22Rv1 (cell line): Measurements from ENCODE around the gene NINL.

ENCODE experiments used
- ZFX ChIP-seq: fragments of 450-650 bp; IDR thresholded peaks from 2 replicates; pipeline ENCODE4 v1.6.1; 2017; ENCODE audit warnings: antibody characterized with exemption, borderline replicate concordance
- TF ChIP-seq, protein P1 (sequence below): fragments of 450-650 bp; IDR thresholded peaks from 2 replicates; pipeline ENCODE4 v1.5.1; 2017; ENCODE audit warnings: mild to moderate bottlenecking

DNA sequence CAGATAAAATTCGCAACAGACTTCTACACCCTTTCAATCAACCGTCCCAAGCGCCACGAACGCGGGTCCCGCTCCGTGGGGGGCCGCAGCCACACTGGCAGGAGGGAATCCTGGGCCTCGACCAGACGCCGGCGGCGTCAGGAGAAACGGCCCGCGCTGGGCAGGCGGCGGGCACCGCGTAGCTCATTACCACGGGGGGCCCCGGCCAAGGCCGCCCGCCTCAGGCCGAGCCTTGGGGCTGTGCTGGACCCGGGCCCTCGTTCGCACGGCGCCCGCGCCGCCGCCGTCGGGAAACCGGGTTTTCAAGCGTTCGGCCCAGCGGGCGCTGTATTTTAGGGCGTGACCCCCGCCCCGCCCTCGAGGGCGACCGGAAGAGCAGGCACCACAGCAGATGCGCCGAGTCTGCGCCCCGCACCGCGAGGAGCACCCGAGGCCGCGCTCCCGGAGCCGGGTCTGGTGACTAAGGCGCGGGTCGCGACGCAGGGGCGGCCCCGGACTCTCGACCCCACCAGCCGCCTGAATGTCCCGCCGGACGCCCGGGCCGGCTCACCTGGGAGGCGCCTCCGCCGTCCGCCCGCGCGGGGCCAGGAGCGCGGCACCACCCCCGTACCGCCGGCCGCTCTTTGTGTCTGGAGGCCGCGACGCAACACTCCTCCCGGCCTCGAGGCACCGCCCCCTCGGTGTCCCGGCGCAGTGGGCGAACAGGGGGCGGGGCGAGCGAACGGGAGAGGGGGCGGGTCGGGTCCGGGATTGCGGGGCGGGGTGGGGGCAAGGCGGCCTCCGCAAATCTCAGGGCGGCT, at the start of gene NINL:
- TF ChIP-seq, protein P1, sequence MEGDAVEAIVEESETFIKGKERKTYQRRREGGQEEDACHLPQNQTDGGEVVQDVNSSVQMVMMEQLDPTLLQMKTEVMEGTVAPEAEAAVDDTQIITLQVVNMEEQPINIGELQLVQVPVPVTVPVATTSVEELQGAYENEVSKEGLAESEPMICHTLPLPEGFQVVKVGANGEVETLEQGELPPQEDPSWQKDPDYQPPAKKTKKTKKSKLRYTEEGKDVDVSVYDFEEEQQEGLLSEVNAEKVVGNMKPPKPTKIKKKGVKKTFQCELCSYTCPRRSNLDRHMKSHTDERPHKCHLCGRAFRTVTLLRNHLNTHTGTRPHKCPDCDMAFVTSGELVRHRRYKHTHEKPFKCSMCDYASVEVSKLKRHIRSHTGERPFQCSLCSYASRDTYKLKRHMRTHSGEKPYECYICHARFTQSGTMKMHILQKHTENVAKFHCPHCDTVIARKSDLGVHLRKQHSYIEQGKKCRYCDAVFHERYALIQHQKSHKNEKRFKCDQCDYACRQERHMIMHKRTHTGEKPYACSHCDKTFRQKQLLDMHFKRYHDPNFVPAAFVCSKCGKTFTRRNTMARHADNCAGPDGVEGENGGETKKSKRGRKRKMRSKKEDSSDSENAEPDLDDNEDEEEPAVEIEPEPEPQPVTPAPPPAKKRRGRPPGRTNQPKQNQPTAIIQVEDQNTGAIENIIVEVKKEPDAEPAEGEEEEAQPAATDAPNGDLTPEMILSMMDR, result no peak
- TF ChIP-seq ZFX, result no peak
